GM12878 (cell line): ENCODE measurements around the gene STARD13. TPM values are rescaled to one million over a fixed set of nuclear protein-coding genes. Genes with fewer than 3 reads are reported as not detected.

Experiments
- ATAC-seq: fragments of 200-7000 bp; cut with Tn5 transposase; 3 replicates; pipeline ENCODE4 v1.9.1; 2020; ENCODE audit warnings: mild to moderate bottlenecking, moderate library complexity
- BruUV-seq: library from RNA; stranded (reverse); fragments of 400-500 nt; replicated peaks from 2 replicates; lab custom pipeline; 2021; lab: Mats Ljungman, UMichigan
- CTCF ChIA-PET: fragments of 300-600 bp; sonication (Branson Sonifier 250); formaldehyde crosslinking; extraction: SDS; loops from one replicate; lab custom pipeline; 2021; ENCODE audit warnings: inconsistent platforms; lab: Yijun Ruan, JAX
- POLR2A ChIA-PET: fragments of 350-600 bp; formaldehyde crosslinking; extraction: SDS; loops from one replicate; lab custom pipeline; 2021; ENCODE audit warnings: inconsistent platforms; lab: Charles Lee
- RAD21 ChIA-PET: fragments of 300-600 bp; sonication (Branson Sonifier 250); formaldehyde crosslinking; loops from one replicate; lab custom pipeline; 2023; ENCODE audit warnings: antibody characterized with exemption; ENCODE audit not compliant: unreplicated experiment; lab: Charles Lee
- SMC1A ChIA-PET: fragments of 300-600 bp; sonication (Branson Sonifier 250); formaldehyde crosslinking; loops from one replicate; lab custom pipeline; 2023; ENCODE audit not compliant: unreplicated experiment, uncharacterized antibody; lab: Charles Lee
- DNase-seq: peaks from one replicate; pipeline ENCODE4 v3.0.0-alpha.2; 2011; ENCODE audit warnings: low read depth, low spot score
- FAIRE-seq: peaks from 3 replicates; lab custom pipeline; 2011; peaks lifted over from hg19 to GRCh38; lab: Jason Lieb, UNC
- H2AFZ ChIP-seq: 2 replicates; pipeline ENCODE4 v1.6.0; 2011; ENCODE audit warnings: low read depth, low read length, control low read depth; ENCODE audit not compliant: control insufficient read depth
- H3K27ac ChIP-seq: 2 replicates; pipeline ENCODE4 v1.5.1; 2011; ENCODE audit warnings: control low read depth; ENCODE audit not compliant: control insufficient read depth, insufficient read depth
- H3K27me3 ChIP-seq, 2 experiments: replicated peaks in 1 of 2; 2 replicates each; pipeline versions ENCODE4 v1.6.0 to v1.6.1; 2011; ENCODE audit warnings: low read length in 1 of 2; ENCODE audit not compliant: control insufficient read depth in 2 of 2, insufficient read depth in 2 of 2
- H3K36me3 ChIP-seq, 2 experiments: 2 replicates each; pipeline ENCODE4 v1.5.1; 2011; ENCODE audit warnings: low read length in 1 of 2; ENCODE audit not compliant: control insufficient read depth in 2 of 2, insufficient read depth in 2 of 2
- H3K4me1 ChIP-seq: 2 replicates; pipeline ENCODE4 v1.6.1; 2011; ENCODE audit warnings: mild to moderate bottlenecking, low read length, moderate library complexity, mixed read lengths; ENCODE audit not compliant: control insufficient read depth, insufficient read depth
- H3K4me2 ChIP-seq: 2 replicates; pipeline ENCODE4 v1.6.0; 2011; ENCODE audit warnings: control low read depth; ENCODE audit not compliant: control insufficient read depth, insufficient read depth
- H3K4me3 ChIP-seq: fragments of 200-600 bp; sonication (generic); 2 replicates; pipeline ENCODE4 v1.5.1; 2016
- H3K79me2 ChIP-seq: 2 replicates; pipeline ENCODE4 v1.6.0; 2011; ENCODE audit warnings: low read length; ENCODE audit not compliant: control insufficient read depth, insufficient read depth
- H3K9ac ChIP-seq: 2 replicates; pipeline ENCODE4 v1.8.0; 2011; ENCODE audit warnings: low read length, control low read depth, mixed read lengths; ENCODE audit not compliant: control insufficient read depth, insufficient read depth
- H3K9me3 ChIP-seq: replicated peaks from 3 replicates; pipeline ENCODE4 v1.5.1; 2011; ENCODE audit warnings: mild to moderate bottlenecking, low read length; ENCODE audit not compliant: control insufficient read depth, insufficient read depth
- H4K20me1 ChIP-seq: 2 replicates; pipeline ENCODE4 v1.6.0; 2011; ENCODE audit not compliant: control insufficient read depth, insufficient read depth
- CBX5 ChIP-seq: sonication (generic); IDR thresholded peaks from 2 replicates; pipeline ENCODE4 v1.6.1; 2016; ENCODE audit warnings: low read depth, moderate library complexity, mild to moderate bottlenecking, inconsistent platforms
- CUX1 ChIP-seq: IDR thresholded peaks from 2 replicates; pipeline ENCODE4 v1.6.1; 2012; ENCODE audit warnings: improper control_type of control experiment, low read depth, low read length; ENCODE audit not compliant: insufficient replicate concordance
- ESRRA ChIP-seq: IDR thresholded peaks from 2 replicates; pipeline ENCODE4 v1.6.1; 2012; ENCODE audit warnings: mild to moderate bottlenecking, low read length, improper control_type of control experiment
- LARP7 ChIP-seq: fragments of 450-650 bp; IDR thresholded peaks from 2 replicates; pipeline ENCODE4 v1.6.1; 2017; ENCODE audit warnings: mild to moderate bottlenecking
- MYC ChIP-seq: IDR thresholded peaks from 2 replicates; pipeline ENCODE4 v1.6.1; 2011; ENCODE audit warnings: mild to moderate bottlenecking, low read length, moderate library complexity, inconsistent platforms; ENCODE audit not compliant: insufficient read depth, insufficient replicate concordance, insufficient read length, severe bottlenecking
- NFYA ChIP-seq: IDR thresholded peaks from 2 replicates; pipeline ENCODE4 v1.6.1; 2011; ENCODE audit warnings: low read depth, mild to moderate bottlenecking, low read length, improper control_type of control experiment, borderline replicate concordance
- SREBF2 ChIP-seq: IDR thresholded peaks from 2 replicates; pipeline ENCODE4 v1.6.1; 2012; ENCODE audit warnings: mild to moderate bottlenecking, low read length
- SUPT20H ChIP-seq: IDR thresholded peaks from 2 replicates; pipeline ENCODE4 v1.6.1; 2011; ENCODE audit warnings: low read depth, mild to moderate bottlenecking, low read length, moderate library complexity, borderline replicate concordance; ENCODE audit not compliant: control insufficient read depth
- ZBTB4 ChIP-seq: fragments of 450-650 bp; formaldehyde crosslinking; IDR thresholded peaks from 2 replicates; pipeline ENCODE4 v1.4.0; 2022; ENCODE audit warnings: mild to moderate bottlenecking, moderate library complexity
- ZNF207 ChIP-seq: fragments of 450-650 bp; IDR thresholded peaks from 2 replicates; pipeline ENCODE4 v1.6.1; 2014; ENCODE audit warnings: antibody characterized with exemption, mild to moderate bottlenecking, borderline replicate concordance
- WGBS: methylation state at CpG from one replicate; pipeline ENCODE4 v1.1.6; 2016; ENCODE audit warnings: low lambda C conversion rate; ENCODE audit not compliant: insufficient replicate concordance, insufficient coverage; ENCODE audit errors: missing lambda C conversion rate; 5-methylcytosine and 5-hydroxymethylcytosine counted together
- in situ Hi-C: fragments of 300-500 bp; cut with MboI; formaldehyde crosslinking; loops from 9 replicates; pipeline ENCODE4 v1.14.3; 2018; ENCODE audit warnings: mixed read lengths
- intact Hi-C: fragments of 100-400 bp; cut with micrococcal nuclease; formaldehyde crosslinking; loops from one replicate; pipeline ENCODE4 v1.14.2; 2022; ENCODE audit not compliant: unreplicated experiment
- polyA plus RNA-seq, 11 experiments: library from polyadenylated mRNA; depleted of rRNA in 4 of 11; unstranded in 6 of 11; stranded (reverse) in 5 of 11; fragments of >200 nt; fragmentation: Nextera tagmentation in 4 of 11; fragmentation: Illumina TruSeq in 1 of 11; extraction: Ambion mirVana in 4 of 11; extraction: Trizol in 1 of 11; gene quantifications; 1 replicate in 1 of 11; 2 replicates in 10 of 11; pipeline versions ENCODE4 v1.2.1 to v1.2.3, GENCODE V29; 2011 to 2016; ENCODE audit warnings: inconsistent platforms in 2 of 11, missing spikeins in 2 of 11, low read depth in 1 of 11
- total RNA-seq, 4 experiments: library from RNA; depleted of rRNA in 3 of 4; stranded (reverse); fragments of >200 nt in 3 of 4; fragmentation: Illumina TruSeq in 1 of 4; extraction: Trizol in 1 of 4; gene quantifications; 2 replicates each; pipeline versions ENCODE4 v1.2.1 to v1.2.3, GENCODE V29; 2013 to 2021
- TF ChIP-seq, protein P1 (sequence below): fragments of 450-650 bp; IDR thresholded peaks from 2 replicates; pipeline ENCODE4 v1.6.1; 2017; ENCODE audit warnings: low read depth, mild to moderate bottlenecking, moderate library complexity
- TF ChIP-seq, protein P2 (sequence below): IDR thresholded peaks from 2 replicates; pipeline ENCODE4 v1.6.1; 2011; ENCODE audit warnings: low read depth, low read length, improper control_type of control experiment, borderline replicate concordance

The STARD13 gene
- total and polyA plus RNA-seq, 10 of the 15 experiments (the other 5 are each of a cell fraction or from before 2014, with no cell fraction given): 4.0 to 41.6 (median 10.1) TPM

DNA sequence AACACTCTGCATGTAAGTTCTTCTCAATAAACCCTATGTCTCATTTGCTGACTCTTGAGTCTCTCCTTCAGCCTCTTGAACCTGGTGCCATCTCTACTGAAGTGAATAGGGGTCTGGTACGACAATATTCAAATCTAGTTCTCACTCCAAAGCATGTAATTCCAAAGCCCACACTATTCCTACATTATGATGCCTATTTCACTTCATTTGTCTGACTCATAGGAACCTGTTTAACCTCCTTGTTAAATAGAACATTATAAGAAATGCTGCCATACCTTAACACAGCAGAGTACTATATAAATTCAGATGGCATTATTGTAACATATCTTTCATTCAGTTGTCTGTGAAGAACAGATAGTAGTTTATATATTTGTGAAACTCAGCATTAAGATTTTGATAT lies 67.1 kb downstream of the STARD13 start:
- ChIA-PET CTCF (interaction anchor here (1.0 to 2.2 kb wide), 3 partner anchors 10 to 506 kb away, joined by 3 to 10 read pairs (median 5); no protein-coding TSS in a partner anchor), SMC1A (interaction anchor here (0.9 to 1.0 kb wide), 2 partner anchors 9 to 12 kb away, joined by 5 to 6 read pairs; no protein-coding TSS in a partner anchor), POLR2A (interaction anchor here (1.8 kb wide), 1 partner anchor 10 kb away, joined by 6 read pairs; no protein-coding TSS in a partner anchor), RAD21 (interaction anchor here (0.9 to 1.1 kb wide), 2 partner anchors 14 to 72 kb away, joined by 3 read pairs; no protein-coding TSS in a partner anchor)
- no peaks in the 10 kb centered on the region for H3K27me3 ChIP-seq
- no TSS peak for BruUV-seq
- H3K4me2 ChIP-seq: no peak overlapping the region
- H3K4me3 ChIP-seq: no peak overlapping the region
- no peak for FAIRE-seq
- H3K9ac ChIP-seq: no peak overlapping the region
- intact Hi-C loops: no loop called here
- DNase-seq: no peak
- no peaks in the 10 kb centered on the region for H3K4me1 ChIP-seq
- no peaks in the 10 kb centered on the region for H4K20me1 ChIP-seq
- no peak overlapping the region for H2AFZ ChIP-seq
- in situ Hi-C loops: no loop called here
- no peak for ATAC-seq
- H3K9me3 ChIP-seq: no peaks in the 10 kb centered on the region
- no peak overlapping the region for H3K27ac ChIP-seq
- 48% methylated on average over 1 of the region's 1 CpG for WGBS
- no peaks in the 10 kb centered on the region for H3K36me3 ChIP-seq
- no peaks in the 10 kb centered on the region for H3K79me2 ChIP-seq
- no peak for TF ChIP-seq LARP7
- no peak for TF ChIP-seq CBX5
- TF ChIP-seq ZNF207: no peak
- no peak for TF ChIP-seq NFYA
- TF ChIP-seq CUX1: no peak
- TF ChIP-seq MYC: no peak
- no peak for TF ChIP-seq SREBF2
- TF ChIP-seq, protein P1, sequence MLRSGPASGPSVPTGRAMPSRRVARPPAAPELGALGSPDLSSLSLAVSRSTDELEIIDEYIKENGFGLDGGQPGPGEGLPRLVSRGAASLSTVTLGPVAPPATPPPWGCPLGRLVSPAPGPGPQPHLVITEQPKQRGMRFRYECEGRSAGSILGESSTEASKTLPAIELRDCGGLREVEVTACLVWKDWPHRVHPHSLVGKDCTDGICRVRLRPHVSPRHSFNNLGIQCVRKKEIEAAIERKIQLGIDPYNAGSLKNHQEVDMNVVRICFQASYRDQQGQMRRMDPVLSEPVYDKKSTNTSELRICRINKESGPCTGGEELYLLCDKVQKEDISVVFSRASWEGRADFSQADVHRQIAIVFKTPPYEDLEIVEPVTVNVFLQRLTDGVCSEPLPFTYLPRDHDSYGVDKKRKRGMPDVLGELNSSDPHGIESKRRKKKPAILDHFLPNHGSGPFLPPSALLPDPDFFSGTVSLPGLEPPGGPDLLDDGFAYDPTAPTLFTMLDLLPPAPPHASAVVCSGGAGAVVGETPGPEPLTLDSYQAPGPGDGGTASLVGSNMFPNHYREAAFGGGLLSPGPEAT: no peak
- TF ChIP-seq, protein P2, sequence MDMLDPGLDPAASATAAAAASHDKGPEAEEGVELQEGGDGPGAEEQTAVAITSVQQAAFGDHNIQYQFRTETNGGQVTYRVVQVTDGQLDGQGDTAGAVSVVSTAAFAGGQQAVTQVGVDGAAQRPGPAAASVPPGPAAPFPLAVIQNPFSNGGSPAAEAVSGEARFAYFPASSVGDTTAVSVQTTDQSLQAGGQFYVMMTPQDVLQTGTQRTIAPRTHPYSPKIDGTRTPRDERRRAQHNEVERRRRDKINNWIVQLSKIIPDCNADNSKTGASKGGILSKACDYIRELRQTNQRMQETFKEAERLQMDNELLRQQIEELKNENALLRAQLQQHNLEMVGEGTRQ: no peak
- TF ChIP-seq SUPT20H: no peak
- no peak for TF ChIP-seq ZBTB4 (CRISPR knock-in tag)
- no peak for TF ChIP-seq ESRRA
